ENCODE results near the gene EXD3. TPM values are rescaled to one million over a fixed set of nuclear protein-coding genes. Genes with fewer than 3 reads are reported as not detected.
A peak's percentile ranks its signal among the peaks of the same experiment; 100 is the strongest.

Gene EXD3
- total and polyA plus RNA-seq, 9 of the 15 experiments (the other 6 are each of a cell fraction or from before 2014, with no cell fraction given), result 0.29 to 12.5 (median 3.9) TPM

DNA sequence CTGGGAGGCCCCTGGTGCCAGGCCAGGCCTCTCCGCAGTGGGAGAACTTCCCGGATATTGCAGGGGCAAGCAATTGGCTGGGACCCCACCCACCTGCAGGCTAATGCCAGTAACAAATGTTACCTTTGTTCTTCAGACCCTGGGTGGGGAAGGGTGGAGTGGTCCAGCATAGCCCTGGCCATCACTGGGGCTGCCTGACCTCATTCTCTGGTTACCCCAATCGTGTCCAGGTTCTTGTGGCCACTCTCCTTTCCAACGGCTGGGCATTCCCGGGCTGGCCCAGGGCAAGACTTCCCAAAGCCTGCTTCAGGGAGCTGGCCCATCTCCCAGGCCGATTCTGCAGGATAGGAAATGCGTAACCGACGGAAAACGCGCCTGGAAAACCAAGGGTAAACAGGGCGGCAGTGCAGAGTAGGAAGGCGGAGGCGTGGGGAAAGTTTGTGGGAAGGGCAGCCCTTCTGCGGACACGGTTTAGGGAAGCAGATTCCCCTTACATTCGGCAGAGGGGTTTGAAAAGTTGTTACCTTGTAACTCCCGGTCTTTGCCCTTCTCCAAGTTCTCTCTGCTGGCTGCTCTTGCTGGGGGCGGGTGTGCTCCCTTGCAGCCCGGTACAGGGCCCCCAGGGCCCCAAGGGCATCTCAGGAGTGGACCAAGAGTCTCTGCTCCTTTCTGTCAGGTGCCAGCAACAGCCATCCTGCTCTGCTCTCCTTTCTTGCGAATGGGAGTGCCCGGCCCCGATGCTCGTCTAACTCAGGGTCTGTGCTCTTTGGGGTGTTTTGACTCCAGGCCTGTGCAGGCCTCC, 124.4 kb downstream of the EXD3 start:
- in situ Hi-C loops (cut with MboI), result no loop called here
- no peaks in the 10 kb centered on the region for H3K27me3 ChIP-seq (ENCODE audit: control insufficient read depth in 2 of 2, insufficient read depth in 2 of 2, low read length in 2 of 2)
- no peak for TF ChIP-seq ZNF444 (CRISPR knock-in tag; IDR thresholded peaks at IDR 0.05)
- TF ChIP-seq ZKSCAN1 (IDR thresholded peaks at IDR 0.05; ENCODE audit: low read depth, low read length), result no peak
- peak; percentile 28 for TF ChIP-seq KDM5B (IDR thresholded peaks at IDR 0.05; ENCODE audit: insufficient replicate concordance, low read depth, low read length)
- TF ChIP-seq CCNT2 (IDR thresholded peaks at IDR 0.05; ENCODE audit: borderline replicate concordance, extremely low read depth, insufficient read length, low read depth, low read length), result peak; percentile 10
- no peak overlapping the region for H3K4me3 ChIP-seq
- H3K36me3 ChIP-seq (ENCODE audit: control insufficient read depth, insufficient read depth, low read length), result peaks cover 8% of the 10 kb centered on the region; the same call in 1 of the 3 replicates
- 82% methylated on average over 24 of the region's 24 CpGs for WGBS (ENCODE audit: insufficient coverage, low coverage, missing lambda C conversion rate)
- H3K9me1 ChIP-seq (ENCODE audit: control insufficient read depth, insufficient read depth, low read length), result no peaks in the 10 kb centered on the region
- no peak for ATAC-seq
- H3K4me1 ChIP-seq (replicated peaks in 1 of 2; ENCODE audit: control insufficient read depth in 2 of 2, insufficient read depth in 2 of 2, low read length in 2 of 2), result peaks cover 31 to 76% of the 10 kb centered on the region in 2 experiments
- BruUV-seq (replicated peaks), result no TSS peak
- peaks cover 28% of the 10 kb centered on the region for H3K79me2 ChIP-seq (ENCODE audit: control insufficient read depth, insufficient read depth, low read length)
- intact Hi-C loops (cut with micrococcal nuclease), result no loop called here
- CTCF ChIA-PET (ENCODE audit: low intra/inter-chr PET ratio), result no interaction called here
- H2AFZ ChIP-seq (ENCODE audit: low read depth, low read length), result no peak overlapping the region
- H3K9ac ChIP-seq (ENCODE audit: insufficient read depth in 1 of 2, low read depth in 2 of 2, low read length in 2 of 2), result peak overlapping the region in 1 of 2 experiments; percentile 82; a peak in 2 of 4 replicates
- POLR2A ChIA-PET, result interaction anchor here (0.6 to 2.3 kb wide), 11 partner anchors 10 to 300 kb away, joined by 3 to 12 read pairs (median 4); partner anchors contain the start of genes MRPL41, TOR4A and TUBB4B
- H4K20me1 ChIP-seq (replicated peaks; ENCODE audit: control insufficient read depth, insufficient read depth, low read length), result peaks cover 10% of the 10 kb centered on the region
- no peak overlapping the region for H3K27ac ChIP-seq (ENCODE audit: extremely low read depth, low read depth, low read length)
- 0 out of 2 replicates have a peak, but pooled peaks cover 1% of the 10 kb centered on the region for H3K9me3 ChIP-seq (replicated peaks; ENCODE audit: control insufficient read depth, insufficient read depth, low read depth, low read length)
- DNase-seq (ENCODE audit: extremely low read depth in 1 of 4, low spot score in 3 of 4), result no peak
- no peak for FAIRE-seq
- H3K4me2 ChIP-seq (ENCODE audit: insufficient read depth, low read length), result no peak overlapping the region
